ENCODE data around the gene WNT11.

The WNT11 gene

DNA sequence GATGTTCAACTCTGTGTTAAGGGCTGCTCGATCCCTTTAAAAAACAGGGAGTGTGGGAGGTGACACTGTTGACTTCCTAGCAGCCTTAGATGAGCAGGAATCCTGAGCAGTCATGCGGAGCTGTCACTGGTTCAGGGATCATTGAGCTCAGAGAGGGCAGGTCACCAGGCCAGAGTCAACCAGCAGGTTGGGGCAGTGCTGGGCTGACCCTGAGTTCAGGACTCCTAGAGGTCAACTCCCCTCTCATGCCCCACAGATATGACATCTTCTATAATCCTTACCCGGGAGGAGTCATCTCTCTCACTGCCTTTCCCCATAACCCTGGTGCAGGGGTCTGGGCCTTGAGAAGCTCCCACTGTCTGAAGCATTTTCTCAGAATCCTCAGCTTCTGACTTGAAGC is 12.9 kb upstream of the WNT11 start (continued):
- TF ChIP-seq, protein P1, sequence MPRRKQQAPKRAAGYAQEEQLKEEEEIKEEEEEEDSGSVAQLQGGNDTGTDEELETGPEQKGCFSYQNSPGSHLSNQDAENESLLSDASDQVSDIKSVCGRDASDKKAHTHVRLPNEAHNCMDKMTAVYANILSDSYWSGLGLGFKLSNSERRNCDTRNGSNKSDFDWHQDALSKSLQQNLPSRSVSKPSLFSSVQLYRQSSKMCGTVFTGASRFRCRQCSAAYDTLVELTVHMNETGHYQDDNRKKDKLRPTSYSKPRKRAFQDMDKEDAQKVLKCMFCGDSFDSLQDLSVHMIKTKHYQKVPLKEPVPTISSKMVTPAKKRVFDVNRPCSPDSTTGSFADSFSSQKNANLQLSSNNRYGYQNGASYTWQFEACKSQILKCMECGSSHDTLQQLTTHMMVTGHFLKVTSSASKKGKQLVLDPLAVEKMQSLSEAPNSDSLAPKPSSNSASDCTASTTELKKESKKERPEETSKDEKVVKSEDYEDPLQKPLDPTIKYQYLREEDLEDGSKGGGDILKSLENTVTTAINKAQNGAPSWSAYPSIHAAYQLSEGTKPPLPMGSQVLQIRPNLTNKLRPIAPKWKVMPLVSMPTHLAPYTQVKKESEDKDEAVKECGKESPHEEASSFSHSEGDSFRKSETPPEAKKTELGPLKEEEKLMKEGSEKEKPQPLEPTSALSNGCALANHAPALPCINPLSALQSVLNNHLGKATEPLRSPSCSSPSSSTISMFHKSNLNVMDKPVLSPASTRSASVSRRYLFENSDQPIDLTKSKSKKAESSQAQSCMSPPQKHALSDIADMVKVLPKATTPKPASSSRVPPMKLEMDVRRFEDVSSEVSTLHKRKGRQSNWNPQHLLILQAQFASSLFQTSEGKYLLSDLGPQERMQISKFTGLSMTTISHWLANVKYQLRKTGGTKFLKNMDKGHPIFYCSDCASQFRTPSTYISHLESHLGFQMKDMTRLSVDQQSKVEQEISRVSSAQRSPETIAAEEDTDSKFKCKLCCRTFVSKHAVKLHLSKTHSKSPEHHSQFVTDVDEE (CRISPR knock-in tag; IDR thresholded peaks at IDR 0.05): no peak
- TF ChIP-seq RARB (CRISPR knock-in tag; IDR thresholded peaks at IDR 0.05): no peak
- TF ChIP-seq, protein P2, sequence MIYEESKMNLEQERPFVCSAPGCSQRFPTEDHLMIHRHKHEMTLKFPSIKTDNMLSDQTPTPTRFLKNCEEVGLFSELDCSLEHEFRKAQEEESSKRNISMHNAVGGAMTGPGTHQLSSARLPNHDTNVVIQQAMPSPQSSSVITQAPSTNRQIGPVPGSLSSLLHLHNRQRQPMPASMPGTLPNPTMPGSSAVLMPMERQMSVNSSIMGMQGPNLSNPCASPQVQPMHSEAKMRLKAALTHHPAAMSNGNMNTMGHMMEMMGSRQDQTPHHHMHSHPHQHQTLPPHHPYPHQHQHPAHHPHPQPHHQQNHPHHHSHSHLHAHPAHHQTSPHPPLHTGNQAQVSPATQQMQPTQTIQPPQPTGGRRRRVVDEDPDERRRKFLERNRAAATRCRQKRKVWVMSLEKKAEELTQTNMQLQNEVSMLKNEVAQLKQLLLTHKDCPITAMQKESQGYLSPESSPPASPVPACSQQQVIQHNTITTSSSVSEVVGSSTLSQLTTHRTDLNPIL (CRISPR knock-in tag; IDR thresholded peaks at IDR 0.05; ENCODE audit: low read depth): no peak
- no peak for TF ChIP-seq OSR1 (CRISPR knock-in tag; IDR thresholded peaks at IDR 0.05)
- TF ChIP-seq ZFP30 (CRISPR knock-in tag; IDR thresholded peaks at IDR 0.05): no peak
- no peak for TF ChIP-seq SNAI2 (CRISPR knock-in tag; IDR thresholded peaks at IDR 0.05)
- TF ChIP-seq ZNF8 (CRISPR knock-in tag; IDR thresholded peaks at IDR 0.05): no peak
- no peak for TF ChIP-seq TCF4 (CRISPR knock-in tag; IDR thresholded peaks at IDR 0.05; ENCODE audit: borderline replicate concordance)
- no peak for TF ChIP-seq CSDC2 (CRISPR knock-in tag; IDR thresholded peaks at IDR 0.05)
- TF ChIP-seq BACH2 (CRISPR knock-in tag; IDR thresholded peaks at IDR 0.05; ENCODE audit: borderline replicate concordance): no peak
- no peak for TF ChIP-seq ARNTL (CRISPR knock-in tag; IDR thresholded peaks at IDR 0.05; ENCODE audit: borderline replicate concordance, low read depth)

DNA sequence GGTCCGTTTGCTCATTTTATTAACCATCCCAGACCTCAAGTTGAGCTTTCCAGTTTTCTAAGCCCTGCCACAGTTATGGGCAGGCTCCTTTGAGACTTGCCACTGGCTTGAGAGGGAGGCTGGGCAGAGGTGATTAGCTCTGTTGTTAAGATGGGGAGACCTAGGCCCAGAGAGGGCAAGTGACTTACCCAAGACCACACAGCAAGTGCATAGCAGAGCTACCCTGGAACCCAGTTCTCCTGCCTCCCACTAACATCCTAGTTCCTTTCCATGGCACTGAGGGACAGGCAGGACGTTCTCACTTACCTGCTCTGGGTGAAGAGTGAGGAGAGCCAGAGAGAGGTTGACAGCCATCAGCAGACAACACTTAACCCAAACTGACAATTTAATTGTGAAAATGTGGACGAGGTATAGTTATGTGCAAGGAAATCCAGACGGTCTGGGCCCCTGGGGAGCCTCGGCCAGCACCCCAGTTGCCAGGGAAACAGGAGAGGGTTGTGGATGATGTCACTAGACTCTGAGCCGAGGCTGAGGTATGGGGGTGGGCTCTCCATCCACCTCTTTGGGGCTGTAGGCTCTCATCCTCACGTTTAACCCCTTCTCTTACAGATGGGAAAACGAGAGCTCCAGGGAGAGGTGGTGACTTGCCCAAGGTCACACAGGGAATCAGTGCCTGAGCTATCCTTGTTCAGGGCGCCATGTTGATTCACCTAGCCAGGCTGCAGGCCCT is 12.3 kb upstream of the WNT11 start:
- ATAC-seq: no peak
- TF ChIP-seq, protein P3, sequence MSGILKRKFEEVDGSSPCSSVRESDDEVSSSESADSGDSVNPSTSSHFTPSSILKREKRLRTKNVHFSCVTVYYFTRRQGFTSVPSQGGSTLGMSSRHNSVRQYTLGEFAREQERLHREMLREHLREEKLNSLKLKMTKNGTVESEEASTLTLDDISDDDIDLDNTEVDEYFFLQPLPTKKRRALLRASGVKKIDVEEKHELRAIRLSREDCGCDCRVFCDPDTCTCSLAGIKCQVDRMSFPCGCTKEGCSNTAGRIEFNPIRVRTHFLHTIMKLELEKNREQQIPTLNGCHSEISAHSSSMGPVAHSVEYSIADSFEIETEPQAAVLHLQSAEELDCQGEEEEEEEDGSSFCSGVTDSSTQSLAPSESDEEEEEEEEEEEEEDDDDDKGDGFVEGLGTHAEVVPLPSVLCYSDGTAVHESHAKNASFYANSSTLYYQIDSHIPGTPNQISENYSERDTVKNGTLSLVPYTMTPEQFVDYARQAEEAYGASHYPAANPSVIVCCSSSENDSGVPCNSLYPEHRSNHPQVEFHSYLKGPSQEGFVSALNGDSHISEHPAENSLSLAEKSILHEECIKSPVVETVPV (CRISPR knock-in tag; IDR thresholded peaks at IDR 0.05): no peak
- TF ChIP-seq RARB (CRISPR knock-in tag; IDR thresholded peaks at IDR 0.05) (no peak), CSDC2 (CRISPR knock-in tag; IDR thresholded peaks at IDR 0.05) (no peak), ZC3H10 (CRISPR knock-in tag; IDR thresholded peaks at IDR 0.05) (no peak), ZFP3 (CRISPR knock-in tag; IDR thresholded peaks at IDR 0.05) (no peak), ARNTL (CRISPR knock-in tag; IDR thresholded peaks at IDR 0.05; ENCODE audit: borderline replicate concordance, low read depth) (no peak), PPARA (CRISPR knock-in tag; IDR thresholded peaks at IDR 0.05; ENCODE audit: borderline replicate concordance) (no peak), ESRRG (CRISPR knock-in tag; IDR thresholded peaks at IDR 0.05) (no peak)
- TF ChIP-seq, protein P4, sequence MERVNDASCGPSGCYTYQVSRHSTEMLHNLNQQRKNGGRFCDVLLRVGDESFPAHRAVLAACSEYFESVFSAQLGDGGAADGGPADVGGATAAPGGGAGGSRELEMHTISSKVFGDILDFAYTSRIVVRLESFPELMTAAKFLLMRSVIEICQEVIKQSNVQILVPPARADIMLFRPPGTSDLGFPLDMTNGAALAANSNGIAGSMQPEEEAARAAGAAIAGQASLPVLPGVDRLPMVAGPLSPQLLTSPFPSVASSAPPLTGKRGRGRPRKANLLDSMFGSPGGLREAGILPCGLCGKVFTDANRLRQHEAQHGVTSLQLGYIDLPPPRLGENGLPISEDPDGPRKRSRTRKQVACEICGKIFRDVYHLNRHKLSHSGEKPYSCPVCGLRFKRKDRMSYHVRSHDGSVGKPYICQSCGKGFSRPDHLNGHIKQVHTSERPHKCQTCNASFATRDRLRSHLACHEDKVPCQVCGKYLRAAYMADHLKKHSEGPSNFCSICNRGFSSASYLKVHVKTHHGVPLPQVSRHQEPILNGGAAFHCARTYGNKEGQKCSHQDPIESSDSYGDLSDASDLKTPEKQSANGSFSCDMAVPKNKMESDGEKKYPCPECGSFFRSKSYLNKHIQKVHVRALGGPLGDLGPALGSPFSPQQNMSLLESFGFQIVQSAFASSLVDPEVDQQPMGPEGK (CRISPR knock-in tag; IDR thresholded peaks at IDR 0.05; ENCODE audit: borderline replicate concordance): no peak
- TF ChIP-seq, protein P2 (CRISPR knock-in tag; IDR thresholded peaks at IDR 0.05; ENCODE audit: low read depth): no peak

DNA sequence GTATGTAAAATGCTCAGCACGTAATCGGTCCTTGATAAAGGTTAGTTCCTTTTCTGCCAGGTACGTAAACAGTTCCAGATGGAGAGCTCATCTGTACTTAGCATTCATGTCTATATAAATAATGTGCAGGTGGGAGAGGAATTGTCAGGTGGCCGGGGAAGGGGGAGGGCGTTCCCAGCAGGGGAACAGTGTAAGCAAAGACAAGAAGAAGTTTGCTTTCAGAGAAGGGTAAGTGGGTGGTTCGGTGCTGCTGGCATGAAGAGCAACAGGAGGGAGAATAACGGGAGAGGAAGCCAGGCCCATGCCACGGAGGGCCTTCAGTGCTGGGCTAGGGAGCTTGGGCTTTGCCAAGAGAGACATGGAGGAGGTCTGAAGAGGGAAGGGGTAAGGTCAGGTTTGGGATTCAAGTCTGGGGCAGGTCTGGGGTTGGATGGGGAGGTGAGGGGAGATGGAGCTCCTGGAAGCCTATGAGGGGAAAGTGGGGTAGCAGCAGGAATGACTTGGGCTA is 11.4 kb upstream of the WNT11 start:
- ATAC-seq: no peak
- TF ChIP-seq, protein P4 (CRISPR knock-in tag; IDR thresholded peaks at IDR 0.05; ENCODE audit: borderline replicate concordance): no peak
- TF ChIP-seq OSR1 (CRISPR knock-in tag; IDR thresholded peaks at IDR 0.05) (no peak), ISL1 (CRISPR knock-in tag; IDR thresholded peaks at IDR 0.05) (no peak), RARB (CRISPR knock-in tag; IDR thresholded peaks at IDR 0.05) (no peak), TOX (CRISPR knock-in tag; IDR thresholded peaks at IDR 0.05; ENCODE audit: borderline replicate concordance) (no peak), ARNTL (CRISPR knock-in tag; IDR thresholded peaks at IDR 0.05; ENCODE audit: borderline replicate concordance, low read depth) (no peak), SNAI2 (CRISPR knock-in tag; IDR thresholded peaks at IDR 0.05) (no peak)
- TF ChIP-seq, protein P2 (CRISPR knock-in tag; IDR thresholded peaks at IDR 0.05; ENCODE audit: low read depth): no peak
- TF ChIP-seq, protein P1 (CRISPR knock-in tag; IDR thresholded peaks at IDR 0.05): no peak

All from SK-N-SH treated with all-trans-retinoic acid at 6 μM for 48 hours (cell line).